ENCODE data around the gene INPP4A. TPM values are rescaled to one million over a fixed set of nuclear protein-coding genes. Genes with fewer than 3 reads are reported as not detected.

The INPP4A gene
- total RNA-seq, 1 donor from 2014 or later = 32.7 TPM

DNA sequence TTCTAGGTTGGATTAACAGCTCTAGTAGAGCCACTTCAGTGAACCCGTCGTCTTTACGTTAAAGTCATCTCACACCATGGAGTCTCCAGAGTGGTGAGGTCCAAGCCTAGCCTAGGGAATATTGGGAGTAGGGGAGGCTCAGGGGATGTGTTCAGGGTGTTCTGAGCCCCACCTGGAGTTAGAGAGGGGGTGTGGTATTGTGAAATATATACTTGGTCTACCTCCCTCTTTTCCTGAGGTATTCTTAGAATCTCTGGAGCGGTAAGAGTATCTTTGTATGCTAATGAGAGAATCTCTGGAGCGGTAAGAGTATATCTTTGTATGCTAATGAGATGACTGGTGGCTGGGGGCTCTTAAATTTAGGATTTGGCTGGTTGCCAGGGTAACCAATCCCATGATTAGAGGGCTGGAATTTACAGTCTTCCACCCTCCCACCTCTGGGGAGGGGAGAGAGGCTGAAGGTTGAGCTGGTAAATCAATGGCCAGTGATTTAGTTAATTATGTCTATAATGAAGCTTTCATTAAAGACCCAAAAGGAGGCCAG lies 69.5 kb downstream of the INPP4A start:
- DNase-seq (ENCODE audit: low spot score) = no peak

DNA sequence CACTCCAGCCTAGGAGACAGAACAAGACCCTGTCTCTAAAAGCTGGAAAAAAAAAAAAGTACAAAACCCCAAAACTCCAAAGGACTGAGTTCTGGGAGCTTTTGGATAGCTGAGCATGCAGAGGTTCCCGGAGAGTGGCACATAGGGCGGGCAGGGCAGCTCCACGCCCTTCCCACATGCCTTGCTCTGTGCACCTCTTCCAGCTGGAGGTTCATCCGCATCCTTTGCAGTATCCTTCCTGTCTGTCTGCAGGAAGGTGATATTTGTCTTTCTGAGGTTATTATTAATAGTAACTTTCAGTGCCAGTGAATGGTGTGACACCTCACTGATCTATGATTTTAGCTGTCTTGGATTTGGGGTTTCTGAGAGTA lies 70.2 kb downstream of the INPP4A start:
- DNase-seq (ENCODE audit: low spot score) = no peak

DNA sequence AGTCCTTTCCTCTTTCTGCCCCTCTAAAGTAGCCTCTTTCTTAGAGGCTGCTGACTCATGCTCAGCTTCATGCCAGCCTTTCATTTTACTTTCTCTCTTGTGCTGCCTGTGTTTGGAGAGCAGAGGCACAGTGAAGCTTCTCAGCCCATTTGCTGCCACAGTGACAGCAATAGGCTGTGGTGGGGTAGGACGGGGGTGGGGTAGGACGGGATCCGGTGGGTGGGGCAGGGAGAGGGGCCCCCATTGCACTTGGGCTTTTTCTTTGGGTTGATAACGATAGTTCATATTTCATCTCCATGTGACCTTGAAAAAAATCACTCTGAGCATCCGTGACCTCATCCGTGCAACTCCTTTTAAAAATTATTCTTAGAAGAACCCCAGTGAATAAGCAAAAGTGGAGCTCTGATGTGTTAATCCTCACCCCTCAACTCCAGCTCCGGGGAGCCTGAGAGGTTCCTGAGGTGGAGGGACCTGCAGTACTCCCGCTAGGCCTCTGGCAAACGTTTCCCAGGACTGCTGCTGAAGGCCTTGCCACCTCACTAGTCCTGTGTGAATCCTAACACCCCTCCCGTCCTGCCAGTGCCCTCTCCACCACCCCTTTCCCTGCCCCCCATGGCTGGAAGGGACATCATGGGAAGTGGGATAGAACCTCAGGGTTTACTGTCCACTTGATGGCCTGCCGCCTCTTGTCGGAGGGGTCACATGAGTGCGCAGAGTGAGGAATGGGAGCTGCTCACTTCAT lies 70.8 kb downstream of the INPP4A start:
- DNase-seq (ENCODE audit: low spot score) = no peak

DNA sequence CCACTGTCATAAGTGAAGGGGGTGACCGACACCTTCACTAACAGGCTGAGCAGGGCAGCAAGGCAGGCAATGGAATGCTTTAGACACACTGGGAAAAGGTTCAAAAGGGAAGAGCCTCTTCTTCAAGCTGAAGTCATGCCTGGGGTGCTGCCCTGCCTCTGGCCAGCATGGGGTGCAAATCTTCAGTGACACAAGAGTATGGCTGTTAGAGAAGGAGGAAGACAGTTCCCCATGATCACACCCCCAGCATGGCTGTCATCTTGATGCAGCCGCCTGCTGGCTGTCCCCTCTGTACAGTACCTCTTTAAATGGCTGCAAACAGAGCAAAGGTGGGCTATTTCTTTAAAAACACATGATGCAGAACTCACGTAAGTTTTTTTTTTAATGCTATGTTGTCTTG lies 71.9 kb downstream of the INPP4A start:
- DNase-seq (ENCODE audit: low spot score) = no peak

DNA sequence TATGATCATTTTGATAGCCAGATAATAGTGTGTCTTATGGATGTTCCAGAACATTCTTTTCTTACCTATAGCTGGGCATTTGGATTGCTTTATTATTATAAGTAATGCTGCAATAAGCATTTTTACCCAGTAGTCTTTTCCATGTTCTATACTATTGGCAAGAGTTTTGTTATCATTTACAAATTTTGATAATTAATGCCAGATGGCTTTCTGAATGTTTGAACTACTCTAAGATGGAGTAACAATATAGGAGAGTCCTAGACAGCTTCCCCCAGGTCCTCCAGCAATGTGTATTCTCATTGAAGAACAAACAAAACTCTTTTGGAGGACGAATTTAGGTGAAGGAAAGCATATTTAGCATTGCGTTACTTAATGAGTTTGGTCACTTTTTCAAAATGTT lies 73.0 kb downstream of the INPP4A start:
- no peak for DNase-seq (ENCODE audit: low spot score)

DNA sequence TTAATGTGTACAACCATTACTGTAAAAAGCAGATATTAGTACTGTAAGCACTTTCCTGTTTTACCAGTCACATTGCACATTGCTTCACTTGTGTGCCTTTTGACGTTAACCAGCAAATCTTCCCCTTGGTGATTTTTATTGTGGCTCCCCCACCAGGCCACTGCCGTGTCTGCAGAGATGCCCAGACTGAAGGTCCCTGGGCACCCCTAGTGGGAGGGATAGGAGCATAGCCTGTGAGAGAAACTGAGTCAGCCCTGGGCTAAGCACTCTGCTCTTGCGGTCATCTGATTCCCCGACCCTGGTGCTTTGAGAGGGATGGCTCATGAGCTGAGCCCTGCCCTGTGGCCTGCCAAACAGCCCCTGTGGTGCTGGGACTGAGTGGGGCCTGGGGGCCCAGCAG lies 73.4 kb downstream of the INPP4A start:
- peak; percentile 34 for DNase-seq (ENCODE audit: low spot score)

DNA sequence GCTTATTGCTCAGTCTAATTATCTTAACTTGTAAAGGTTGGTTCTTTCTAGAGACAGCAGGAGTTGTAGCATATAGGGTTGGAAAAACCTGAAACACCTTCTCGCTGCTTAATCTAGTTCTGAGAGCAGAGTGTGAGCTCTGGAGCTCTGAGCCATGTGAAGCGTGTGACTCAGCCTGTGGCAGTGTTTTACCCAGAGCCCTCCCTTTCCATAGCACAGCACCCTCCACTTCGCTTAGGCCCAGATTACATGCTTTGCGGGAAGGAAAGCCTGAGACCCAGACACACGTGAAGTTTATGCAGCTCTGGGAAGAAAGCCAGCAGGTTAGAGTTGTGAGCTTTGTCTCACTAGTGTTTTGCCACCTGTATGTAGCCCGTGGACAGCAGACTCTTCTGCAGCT lies 74.5 kb downstream of the INPP4A start:
- no peak for DNase-seq (ENCODE audit: low spot score)

DNA sequence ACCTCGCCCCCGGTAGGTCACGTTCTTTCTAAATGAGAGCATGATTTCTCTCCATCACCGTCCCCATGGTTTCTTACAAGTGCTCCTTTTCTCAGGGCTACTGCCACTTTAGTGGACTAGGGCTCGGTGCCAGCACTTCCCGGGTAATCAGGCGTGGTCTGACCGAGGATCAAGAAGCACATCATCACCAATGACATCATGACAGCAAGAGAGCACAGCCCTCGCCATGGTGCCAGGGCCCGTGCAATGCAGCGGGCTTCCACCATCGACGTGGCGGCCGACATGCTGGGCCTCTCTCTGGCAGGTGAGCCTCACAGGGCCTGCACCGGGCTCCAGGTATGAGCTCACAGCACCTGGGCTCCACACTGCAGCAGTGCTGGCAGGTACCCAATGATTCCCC lies 75.2 kb downstream of the INPP4A start:
- no peak for DNase-seq (ENCODE audit: low spot score)

DNA sequence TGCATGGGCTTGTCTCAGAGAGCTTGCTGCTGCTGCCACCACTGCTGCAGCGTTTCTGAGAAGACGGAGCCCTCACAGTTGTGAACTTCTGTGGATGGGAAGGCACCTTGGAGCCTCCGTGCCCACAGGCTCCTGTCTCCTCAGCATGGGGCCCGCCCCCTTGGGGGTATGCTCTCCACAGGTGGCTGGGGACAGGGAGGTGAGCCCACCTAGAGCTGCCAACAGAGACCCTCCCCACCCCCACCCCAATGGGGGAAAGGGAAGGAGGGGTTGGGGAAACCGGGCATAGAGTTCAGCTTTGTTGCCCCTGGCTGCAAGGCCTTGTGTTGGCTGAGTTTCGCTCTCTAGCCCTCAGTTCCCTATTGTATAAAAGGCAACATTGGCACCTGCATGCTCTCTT lies 76.1 kb downstream of the INPP4A start:
- no peak for DNase-seq (ENCODE audit: low spot score)

DNA sequence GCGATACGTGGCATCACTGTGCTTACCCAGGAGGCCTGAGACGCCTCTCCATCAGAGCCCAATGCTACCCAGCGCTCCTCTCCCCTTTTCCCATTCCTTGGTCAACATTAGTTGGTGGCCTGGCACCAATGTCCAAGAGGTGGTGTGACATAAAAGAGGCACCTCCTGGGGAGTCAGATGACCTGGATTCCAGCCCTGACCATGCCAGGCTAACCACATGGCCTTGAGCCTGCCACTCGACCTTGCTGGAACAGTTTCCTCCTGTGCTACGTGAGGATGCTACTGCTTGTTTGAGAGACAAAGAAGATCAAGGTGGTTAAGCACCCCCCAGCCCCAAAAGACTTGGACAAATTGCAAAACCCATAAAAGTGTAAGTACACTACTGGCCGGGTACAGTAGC lies 76.6 kb downstream of the INPP4A start:
- DNase-seq (ENCODE audit: low spot score) = no peak

DNA sequence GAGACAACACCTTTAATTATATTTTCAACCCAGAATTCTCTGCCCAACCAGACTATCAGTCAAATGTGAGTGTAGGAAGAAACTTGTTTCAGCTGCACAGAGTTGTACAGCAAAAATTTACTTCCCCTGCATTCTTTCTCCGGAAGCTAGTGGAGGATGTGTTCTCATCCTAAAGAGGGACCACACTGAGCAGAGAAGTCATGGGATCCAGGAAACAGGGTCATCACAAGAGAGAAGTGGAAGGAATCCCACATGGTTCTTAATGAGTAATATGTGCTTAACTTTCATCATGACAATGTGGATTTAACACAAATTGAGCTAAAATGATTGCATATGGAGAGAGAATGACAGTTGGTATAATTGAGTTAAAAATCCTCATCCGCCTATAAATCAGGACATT lies 78.2 kb downstream of the INPP4A start:
- no peak for DNase-seq (ENCODE audit: low spot score)

DNA sequence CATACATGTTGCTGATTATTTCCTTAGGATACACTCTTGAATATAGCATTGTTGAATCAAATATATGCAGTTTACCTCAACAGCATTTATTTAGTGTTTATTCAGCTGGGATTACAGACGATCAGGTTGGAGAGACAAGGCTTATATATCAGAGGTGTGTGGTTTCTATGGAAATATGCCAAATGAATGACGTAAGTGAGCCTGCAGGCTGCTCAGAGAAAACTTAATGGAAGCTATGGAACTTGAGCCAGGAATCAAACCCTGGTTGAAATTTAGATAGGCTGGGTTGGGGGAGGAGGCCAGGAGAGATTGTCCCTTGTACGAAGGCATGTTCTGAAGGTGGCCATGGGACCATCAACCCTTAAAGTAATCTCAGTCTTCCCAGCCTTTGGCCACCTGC lies 79.5 kb downstream of the INPP4A start:
- DNase-seq (ENCODE audit: low spot score) = no peak

DNA sequence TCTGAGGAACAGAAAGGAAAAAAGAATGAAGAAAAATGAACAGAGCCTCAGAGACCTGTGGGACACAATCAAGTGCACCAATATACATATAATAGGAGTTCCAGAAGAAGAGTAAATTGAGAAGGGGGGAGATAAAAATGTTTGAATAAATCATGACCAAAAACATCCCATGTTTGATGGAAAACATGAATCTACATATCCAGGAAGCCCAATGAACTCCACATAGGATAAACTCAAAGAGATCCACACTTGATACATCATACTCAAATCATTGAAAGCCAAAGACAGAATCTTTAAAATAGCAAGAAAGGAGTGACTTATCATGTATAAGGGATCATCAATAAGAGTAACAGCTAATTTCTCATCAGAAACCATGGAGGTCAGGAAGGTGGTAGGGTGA lies 83.7 kb downstream of the INPP4A start:
- no peak for DNase-seq (ENCODE audit: low spot score)

DNA sequence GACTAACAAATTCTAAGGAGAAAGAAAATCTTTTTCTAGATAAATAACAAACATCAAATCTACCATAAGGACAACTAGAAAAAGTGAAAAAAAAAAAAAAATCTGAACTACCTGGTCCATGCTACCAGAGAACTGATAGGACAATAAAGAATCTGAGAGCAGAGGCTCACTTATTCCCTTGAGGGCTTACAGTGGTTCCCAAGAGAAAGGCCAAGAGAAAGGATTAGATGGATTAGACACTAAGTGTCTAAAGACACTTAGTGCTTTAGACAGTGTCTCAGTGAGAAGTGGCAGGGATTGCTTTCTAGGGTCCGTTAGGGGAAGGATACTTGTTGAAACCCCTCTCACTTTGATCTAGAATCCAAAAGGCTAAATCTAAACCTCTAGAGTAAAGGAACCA lies 85.5 kb downstream of the INPP4A start:
- DNase-seq (ENCODE audit: low spot score) = no peak

DNA sequence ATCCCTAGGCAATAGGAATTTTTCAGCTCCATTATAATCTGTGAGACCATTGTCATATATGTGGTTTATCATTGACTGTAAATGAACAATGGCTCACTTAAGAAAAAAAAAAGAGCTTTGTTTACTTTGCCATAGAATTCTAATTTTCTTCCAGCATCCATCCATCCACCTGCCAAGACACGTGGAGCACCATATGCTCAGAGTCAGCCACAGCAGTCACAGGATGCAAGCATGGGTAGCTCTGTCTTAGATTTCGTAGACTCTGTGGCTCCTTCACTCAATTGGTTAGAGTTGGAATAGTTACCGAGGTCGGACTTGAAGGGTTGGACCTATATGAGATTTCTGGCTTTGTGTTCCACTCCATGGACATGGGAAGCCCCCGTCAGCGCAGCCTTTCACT lies 88.1 kb downstream of the INPP4A start:
- no peak for DNase-seq (ENCODE audit: low spot score)

DNA sequence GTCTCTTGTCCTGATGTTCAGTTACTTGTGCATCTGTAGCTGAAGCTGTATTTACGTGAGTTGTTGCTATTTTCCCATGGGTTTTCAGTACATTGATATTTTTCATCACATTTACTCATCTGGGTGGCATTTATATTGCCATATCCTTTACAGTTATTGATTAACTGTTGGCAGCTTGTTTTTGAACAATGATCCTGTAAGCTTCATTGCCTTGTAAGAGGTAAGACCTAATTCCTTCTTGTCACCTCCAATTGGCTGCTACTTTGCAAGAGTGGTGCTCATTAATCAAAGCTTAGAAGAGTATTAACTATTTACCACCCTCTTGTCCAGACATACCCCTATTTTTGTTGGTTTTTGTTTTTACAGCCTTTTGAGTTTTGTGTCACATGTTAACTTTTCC lies 88.9 kb downstream of the INPP4A start:
- no peak for DNase-seq (ENCODE audit: low spot score)

DNA sequence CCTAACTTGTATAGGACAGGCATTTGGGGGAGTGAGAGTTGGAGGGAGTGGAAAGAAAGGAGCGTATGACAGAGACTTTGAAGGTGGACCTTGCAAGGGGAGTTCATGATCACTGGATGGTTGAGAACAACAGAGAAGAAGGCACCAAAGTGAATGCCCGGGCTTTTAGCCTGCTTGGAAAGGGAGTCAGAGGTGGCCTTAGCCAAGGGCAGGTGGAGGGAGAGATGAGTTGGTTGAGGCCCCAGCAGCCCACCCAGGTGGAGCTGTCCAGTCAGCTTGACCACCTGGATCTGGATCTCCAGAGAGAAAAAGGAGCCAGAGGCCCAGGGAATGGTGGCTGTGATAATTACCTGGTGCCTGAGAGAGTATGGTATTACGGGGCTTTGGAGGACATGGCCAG lies 90.1 kb downstream of the INPP4A start:
- DNase-seq (ENCODE audit: low spot score) = no peak

DNA sequence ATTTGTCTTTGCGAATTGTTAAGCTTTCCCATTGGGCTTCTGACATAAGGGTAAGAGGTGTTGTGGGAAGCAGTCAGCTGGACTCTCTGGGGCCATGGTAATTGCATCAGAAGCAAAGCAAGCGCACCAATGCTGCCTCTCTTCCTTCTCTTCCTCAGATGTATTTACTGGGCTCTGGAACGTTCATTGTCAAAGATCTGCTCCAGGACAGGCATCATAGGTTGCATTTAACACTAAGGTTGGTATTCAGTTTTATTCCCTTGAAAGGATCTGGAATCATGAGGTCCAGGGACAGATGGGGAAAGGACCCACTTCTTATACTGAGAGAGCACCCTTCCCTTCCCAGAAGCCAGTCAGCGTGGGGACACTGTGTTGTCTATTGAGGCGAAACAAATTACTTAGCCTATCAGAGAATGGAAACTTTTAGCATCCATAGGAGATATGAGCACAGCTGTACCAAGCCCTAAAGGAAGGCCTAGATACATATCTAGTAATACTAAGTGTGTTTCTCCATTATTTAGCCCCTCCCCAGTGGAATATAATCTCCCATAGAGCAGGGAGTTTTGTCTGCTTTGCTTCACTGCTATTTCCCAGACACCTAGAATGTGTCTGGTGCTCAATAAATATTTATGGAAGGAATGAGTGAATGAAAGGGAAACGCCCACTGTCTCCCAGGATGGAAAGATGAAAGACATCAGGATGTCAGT lies 91.5 kb downstream of the INPP4A start:
- DNase-seq (ENCODE audit: low spot score) = no peak

DNA sequence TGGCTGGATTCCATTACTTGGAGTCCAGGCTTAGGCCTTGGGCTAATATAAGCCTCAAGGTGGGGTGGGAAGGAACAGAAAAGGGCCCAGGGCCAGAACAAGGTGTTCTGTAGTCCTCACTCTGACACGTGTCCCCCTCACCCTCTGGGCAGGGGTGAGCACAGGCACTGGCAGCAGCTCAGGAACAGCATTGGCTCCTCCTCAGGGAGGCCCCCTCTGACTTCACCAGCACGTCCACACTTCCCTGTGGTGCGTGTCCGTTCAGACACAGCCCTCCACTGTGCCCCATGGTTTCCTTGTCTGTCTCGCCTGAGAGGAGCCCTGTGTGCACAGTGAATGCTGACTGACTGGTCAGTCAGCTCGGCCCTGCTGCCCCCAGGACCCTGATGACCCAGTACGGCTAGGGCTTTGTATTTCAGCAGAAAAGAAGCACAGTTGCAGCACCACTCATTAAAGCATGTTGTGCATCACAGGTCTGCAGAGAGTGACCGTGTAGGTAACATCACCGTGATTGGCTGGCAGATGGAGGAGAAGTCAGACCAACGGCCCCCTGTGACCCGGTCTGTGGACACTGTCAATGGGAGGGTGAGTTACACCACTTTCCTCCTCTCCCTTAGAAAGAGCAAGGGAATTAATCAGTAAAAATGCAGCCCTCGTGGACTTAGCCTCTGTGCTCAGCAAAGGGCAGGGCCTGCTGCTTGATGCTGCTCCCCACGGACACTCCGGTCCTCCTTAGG lies 92.9 kb downstream of the INPP4A start:
- DNase-seq (ENCODE audit: low spot score) = no peak

DNA sequence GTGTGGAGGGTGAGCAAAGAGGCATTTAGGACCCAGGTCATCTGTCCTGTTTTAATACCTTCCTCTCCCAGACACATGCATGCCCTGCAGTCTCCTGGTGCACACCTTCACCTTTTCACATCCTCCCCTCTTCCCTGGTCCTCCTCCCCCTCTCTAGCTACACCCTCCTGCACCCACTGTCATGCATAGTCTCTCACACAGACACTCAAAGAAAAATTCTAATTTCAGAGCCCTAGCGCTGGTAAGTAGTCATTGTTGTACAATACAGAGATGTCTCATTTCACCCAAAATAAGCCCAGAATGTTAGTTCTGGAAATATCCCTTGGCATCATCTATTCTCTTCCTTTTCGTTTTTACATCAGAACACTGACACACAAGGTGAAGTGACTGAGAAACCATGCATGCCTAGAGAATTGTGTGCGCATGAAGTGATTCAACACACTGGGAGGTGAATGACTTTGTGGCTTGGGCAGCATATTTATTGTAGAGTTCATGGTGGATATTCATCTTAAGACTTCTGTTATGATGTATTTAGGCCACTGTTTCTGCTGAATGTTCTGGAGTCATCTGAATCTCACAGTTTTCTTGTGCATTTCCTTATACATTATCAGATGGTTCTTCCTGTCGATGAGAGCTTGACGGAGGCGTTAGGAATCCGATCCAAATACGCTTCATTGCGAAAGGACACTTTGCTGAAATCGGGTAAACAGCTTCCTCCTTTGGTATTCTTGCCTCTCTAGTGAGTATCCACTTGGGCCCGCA lies 93.8 kb downstream of the INPP4A start:
- no peak for DNase-seq (ENCODE audit: low spot score)

DNA sequence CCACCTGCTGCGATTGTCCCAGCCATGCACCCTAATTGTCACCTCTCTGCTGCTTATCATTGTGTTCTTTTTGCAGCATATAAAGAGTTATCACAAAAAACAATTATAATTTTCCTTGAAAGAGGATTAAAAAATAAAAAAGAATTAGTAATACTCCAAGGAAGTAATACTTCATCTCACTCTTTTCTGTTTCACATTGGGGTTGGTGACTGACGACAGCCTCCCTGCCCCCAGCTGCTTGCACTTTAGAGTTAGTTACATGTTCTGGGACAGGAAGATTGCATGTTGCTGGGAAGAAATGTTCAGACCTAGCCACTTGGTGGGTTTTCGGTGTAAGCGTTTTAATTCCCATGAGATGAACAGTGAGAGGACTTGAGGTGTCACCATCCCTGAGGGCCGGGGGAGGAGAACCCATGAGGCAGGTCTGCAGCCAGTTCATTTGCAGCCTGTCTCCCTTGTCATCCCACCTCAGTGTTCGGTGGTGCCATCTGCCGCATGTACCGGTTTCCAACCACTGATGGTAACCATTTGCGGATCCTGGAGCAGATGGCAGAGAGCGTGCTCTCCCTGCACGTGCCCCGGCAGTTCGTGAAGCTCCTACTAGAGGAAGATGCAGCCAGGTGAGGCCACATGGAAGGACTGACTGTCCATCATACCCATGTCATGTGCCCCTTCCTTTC lies 94.5 kb downstream of the INPP4A start:
- DNase-seq (ENCODE audit: low spot score) = no peak
